K562 (cell line): ENCODE data around the gene TTLL11. TPM values are rescaled to one million over a fixed set of nuclear protein-coding genes. Genes with fewer than 3 reads are reported as not detected.

Source experiments
- ATAC-seq: fragments of 200-7000 bp; cut with Tn5 transposase; 3 replicates; pipeline ENCODE4 v1.9.1; 2020; ENCODE audit warnings: moderate library complexity
- BruUV-seq: library from RNA; stranded (reverse); fragments of 400-500 nt; replicated peaks from 2 replicates; lab custom pipeline; 2021; lab: Mats Ljungman, UMichigan
- CTCF ChIA-PET: fragments of 300-600 bp; formaldehyde crosslinking; extraction: SDS; loops from one replicate; lab custom pipeline; 2021; ENCODE audit warnings: low intra/inter-chr PET ratio; lab: Yijun Ruan, JAX
- POLR2A ChIA-PET: fragments of 300-600, 350-650 bp; sonication (Branson Sonifier 250); formaldehyde crosslinking; extraction: SDS; loops from one replicate; lab custom pipeline; 2021; ENCODE audit warnings: antibody characterized with exemption, inconsistent platforms; lab: Yijun Ruan, JAX
- DNase-seq, 4 experiments: peaks; one replicate each; pipeline versions ENCODE4 v3.0.0 to v3.0.0-alpha.2; 2011 to 2018; ENCODE audit warnings: low spot score in 3 of 4, mixed read lengths in 3 of 4; ENCODE audit errors: extremely low read depth in 1 of 4
- FAIRE-seq: peaks from 2 replicates; lab custom pipeline; 2011; peaks lifted over from hg19 to GRCh38; lab: Jason Lieb, UNC
- H2AFZ ChIP-seq: 2 replicates; pipeline ENCODE4 v1.6.0; 2011; ENCODE audit warnings: low read depth, low read length, control low read depth, inconsistent platforms
- H3K27ac ChIP-seq: fragments of 200-600 bp; 3 replicates; pipeline ENCODE4 v1.8.0; 2011; ENCODE audit warnings: low read depth, mild to moderate bottlenecking, control low read depth, inconsistent platforms, low read length, moderate library complexity, mixed read lengths; ENCODE audit errors: extremely low read depth
- H3K27me3 ChIP-seq, 2 experiments: fragments of 300-600 bp in 1 of 2; 2 replicates in 1 of 2; 3 replicates in 1 of 2; pipeline versions ENCODE4 v1.6.0 to v1.8.0; 2011; ENCODE audit warnings: inconsistent platforms in 2 of 2, low read length in 2 of 2, mild to moderate bottlenecking in 1 of 2, mixed read lengths in 1 of 2, moderate library complexity in 1 of 2; ENCODE audit not compliant: control insufficient read depth in 2 of 2, insufficient read depth in 2 of 2
- H3K36me3 ChIP-seq: fragments of 300-600 bp; 3 replicates; pipeline ENCODE4 v1.8.0; 2011; ENCODE audit warnings: mild to moderate bottlenecking, low read length, inconsistent platforms; ENCODE audit not compliant: control insufficient read depth, insufficient read depth
- H3K4me1 ChIP-seq, 2 experiments: fragments of 200-600 bp in 1 of 2; replicated peaks in 1 of 2; 2 replicates in 1 of 2; 3 replicates in 1 of 2; pipeline versions ENCODE4 v1.5.1 to v1.8.0; 2011; ENCODE audit warnings: inconsistent platforms in 2 of 2, low read length in 2 of 2, mild to moderate bottlenecking in 1 of 2, mixed read lengths in 1 of 2, moderate library complexity in 1 of 2; ENCODE audit not compliant: control insufficient read depth in 2 of 2, insufficient read depth in 2 of 2
- H3K4me2 ChIP-seq: 2 replicates; pipeline ENCODE4 v1.6.1; 2011; ENCODE audit warnings: low read length, control low read depth, inconsistent platforms, mixed read lengths; ENCODE audit not compliant: insufficient read depth
- H3K4me3 ChIP-seq: fragments of 200-600 bp; sonication (generic), shearing (Covaris generic); 2 replicates; pipeline ENCODE4 v1.5.1; 2016; ENCODE audit warnings: control low read depth, inconsistent platforms
- H3K79me2 ChIP-seq: fragments of 200-600 bp; 3 replicates; pipeline ENCODE4 v1.8.0; 2011; ENCODE audit warnings: low read length, inconsistent platforms; ENCODE audit not compliant: control insufficient read depth, insufficient read depth
- H3K9ac ChIP-seq, 2 experiments: 2 replicates each; pipeline versions ENCODE4 v1.6.0 to v1.6.1; 2011; ENCODE audit warnings: low read depth in 2 of 2, low read length in 2 of 2, control low read depth in 1 of 2, inconsistent platforms in 1 of 2, mild to moderate bottlenecking in 1 of 2, mixed read lengths in 1 of 2; ENCODE audit not compliant: insufficient read depth in 1 of 2
- H3K9me1 ChIP-seq: one replicate; pipeline ENCODE4 v1.6.0; 2011; ENCODE audit warnings: inconsistent platforms, mild to moderate bottlenecking, low read length, moderate library complexity; ENCODE audit not compliant: control insufficient read depth, insufficient read depth
- H3K9me3 ChIP-seq: replicated peaks from 2 replicates; pipeline ENCODE4 v1.5.1; 2011; ENCODE audit warnings: low read depth, low read length, inconsistent platforms; ENCODE audit not compliant: control insufficient read depth, insufficient read depth
- H4K20me1 ChIP-seq: replicated peaks from 2 replicates; pipeline ENCODE4 v1.6.1; 2011; ENCODE audit warnings: low read length, inconsistent platforms, mixed read lengths; ENCODE audit not compliant: control insufficient read depth, insufficient read depth
- CEBPB ChIP-seq: fragments of 450-650 bp; IDR thresholded peaks from 2 replicates; pipeline ENCODE4 v1.6.1; 2016; ENCODE audit warnings: missing genetic modification characterization, missing compliant biosample characterization
- CEBPG ChIP-seq, 3 experiments: fragments of 200-800 bp in 1 of 3; sonication (Bioruptor generic) in 1 of 3; sonication (generic) in 1 of 3; formaldehyde crosslinking in 1 of 3; IDR thresholded peaks in 2 of 3; conservative IDR thresholded peaks in 1 of 3; 2 replicates each; pipeline versions ENCODE4 v1.6.1 to v1.8.0; 2016 to 2022; ENCODE audit warnings: missing compliant biosample characterization in 2 of 3, missing genetic modification characterization in 2 of 3, mild to moderate bottlenecking in 1 of 3, missing genetic modification reagents in 1 of 3
- FOXK1 ChIP-seq: sonication (generic); formaldehyde crosslinking; IDR thresholded peaks from 2 replicates; pipeline ENCODE4 v1.8.0; 2022; ENCODE audit warnings: missing genetic modification reagents, mild to moderate bottlenecking, borderline replicate concordance
- HDAC3 ChIP-seq: fragments of 450-650 bp; IDR thresholded peaks from 2 replicates; pipeline ENCODE4 v1.6.1; 2018; ENCODE audit warnings: borderline replicate concordance, mild to moderate bottlenecking, moderate library complexity; ENCODE audit not compliant: partially characterized antibody
- NR3C1 ChIP-seq: sonication (generic); formaldehyde crosslinking; IDR thresholded peaks from 2 replicates; pipeline ENCODE4 v1.8.1; 2022; ENCODE audit warnings: missing genetic modification reagents
- PCBP1 ChIP-seq: fragments of 200-400 bp; formaldehyde crosslinking; IDR thresholded peaks from 2 replicates; pipeline ENCODE4 v1.6.1; 2018; ENCODE audit warnings: mild to moderate bottlenecking, low read depth, low read length; ENCODE audit not compliant: poor library complexity, severe bottlenecking
- RBBP5 ChIP-seq: fragments of 200-600 bp; sonication (generic); IDR thresholded peaks from 2 replicates; pipeline ENCODE4 v1.6.1; 2012; ENCODE audit warnings: borderline replicate concordance, mild to moderate bottlenecking, low read length, control low read depth, inconsistent platforms; ENCODE audit not compliant: insufficient read depth, poor library complexity, severe bottlenecking
- RUNX1 ChIP-seq: sonication (generic); IDR thresholded peaks from 2 replicates; pipeline ENCODE4 v1.6.1; 2016; ENCODE audit warnings: antibody characterized with exemption, low read depth
- SMARCB1 ChIP-seq: IDR thresholded peaks from 2 replicates; pipeline ENCODE4 v1.6.1; 2011; ENCODE audit warnings: improper control_type of control experiment, low read depth; ENCODE audit not compliant: insufficient read length
- USF1 ChIP-seq: sonication (generic); formaldehyde crosslinking; IDR thresholded peaks from 2 replicates; pipeline ENCODE4 v1.9.0; 2022; ENCODE audit warnings: mild to moderate bottlenecking, missing genetic modification reagents
- ZFP1 ChIP-seq: fragments of 450-650 bp; formaldehyde crosslinking; IDR thresholded peaks from 2 replicates; pipeline ENCODE4 v1.4.0; 2020; ENCODE audit warnings: mild to moderate bottlenecking, mixed read lengths
- ZFX ChIP-seq: sonication (generic); formaldehyde crosslinking; IDR thresholded peaks from 2 replicates; pipeline ENCODE4 v1.8.0; 2022; ENCODE audit warnings: mild to moderate bottlenecking, missing genetic modification reagents, moderate library complexity
- ZNF253 ChIP-seq: fragments of 250-450 bp; sonication (Bioruptor Pico); conservative IDR thresholded peaks from 2 replicates; pipeline ENCODE4 v1.6.1; 2021; ENCODE audit warnings: mild to moderate bottlenecking
- WGBS: fragments of 100-300 bp; shearing (Covaris generic); methylation state at CpG from one replicate; pipeline ENCODE4 v1.1.6; 2016; ENCODE audit warnings: low coverage, mixed read lengths; ENCODE audit not compliant: insufficient coverage; ENCODE audit errors: missing lambda C conversion rate; 5-methylcytosine and 5-hydroxymethylcytosine counted together
- in situ Hi-C: fragments of 300-500 bp; cut with MboI; formaldehyde crosslinking; loops from 4 replicates; pipeline ENCODE4 v1.15.0; 2018; ENCODE audit warnings: inconsistent platforms, mixed read lengths
- intact Hi-C: fragments of 100-400 bp; cut with micrococcal nuclease; formaldehyde crosslinking; loops from 2 replicates; pipeline ENCODE4 v1.14.2; 2022
- polyA plus RNA-seq, 8 experiments: library from polyadenylated mRNA; depleted of rRNA in 4 of 8; stranded (reverse) in 5 of 8; unstranded in 3 of 8; fragments of >200 nt; fragmentation: Nextera tagmentation in 2 of 8; fragmentation: Illumina TruSeq in 1 of 8; extraction: Ambion mirVana in 2 of 8; extraction: Trizol in 1 of 8; gene quantifications; 2 replicates each; pipeline versions ENCODE4 v1.2.1 to v1.2.3, GENCODE V29; 2011 to 2014; ENCODE audit warnings: inconsistent platforms in 1 of 8, missing spikeins in 1 of 8
- total RNA-seq, 7 experiments: library from RNA; depleted of rRNA in 6 of 7; stranded (reverse); fragments of >200 nt in 6 of 7; fragmentation: Illumina TruSeq in 2 of 7; extraction: Trizol in 2 of 7; gene quantifications; 2 replicates each; pipeline versions ENCODE4 v1.2.1 to v1.2.3, GENCODE V29; 2011 to 2021; ENCODE audit warnings: low replicate concordance in 1 of 7

The TTLL11 gene
- total and polyA plus RNA-seq, 9 of the 15 experiments (the other 6 are each of a cell fraction or from before 2014, with no cell fraction given), result 0.83 to 4.4 (median 2.7) TPM

GRCh38 chr9:121999556-121999955 is 93.6 kb downstream of the TTLL11 start (continued):
- TF ChIP-seq SMARCB1 (no peak), FOXK1 (no peak), USF1 (CRISPR knock-in tag) (no peak), PCBP1 (no peak), RUNX1 (no peak), ZFX (CRISPR knock-in tag) (no peak), ZFP1 (CRISPR knock-in tag) (no peak), ZNF253 (no peak), NR3C1 (CRISPR knock-in tag) (no peak), HDAC3 (no peak)
- TF ChIP-seq, all 486 proteins: peak for 0

GRCh38 chr9:121998513-121999049 is 94.5 kb downstream of the TTLL11 start:
- H4K20me1 ChIP-seq, result peaks cover 11% of the 10 kb centered on the region; the same call in 1 of the 2 replicates
- no peaks in the 10 kb centered on the region for H3K9me3 ChIP-seq
- ChIA-PET POLR2A (no interaction called here), CTCF (no interaction called here)
- WGBS, result 3% methylated on average over 6 of the region's 7 CpGs
- no peaks in the 10 kb centered on the region for H3K79me2 ChIP-seq
- H3K9me1 ChIP-seq, result no peaks in the 10 kb centered on the region
- H3K4me3 ChIP-seq, result no peak overlapping the region
- FAIRE-seq (no peak), ATAC-seq (no peak), DNase-seq (no peak)
- in situ Hi-C loops, result no loop called here
- no peak overlapping the region for H3K4me2 ChIP-seq
- H3K27ac ChIP-seq, result no peak overlapping the region
- H3K9ac ChIP-seq, result no peak overlapping the region
- intact Hi-C loops, result no loop called here
- BruUV-seq, result no TSS peak
- peaks cover 4 to 30% of the 10 kb centered on the region in 2 experiments; a peak in 4 of 5 replicates for H3K27me3 ChIP-seq
- no peaks in the 10 kb centered on the region for H3K4me1 ChIP-seq
- H2AFZ ChIP-seq, result no peak overlapping the region
- TF ChIP-seq RBBP5 (no peak), CEBPG (CRISPR knock-in tag; IDR thresholded peaks at IDR 0.05) (no peak), CEBPG (tag; conservative IDR thresholded peaks at IDR 0.05 in 1 of 2, IDR thresholded peaks at IDR 0.05 in 1 of 2) (peak; percentile 13 to 18; a peak in 1 of 4 replicates), CEBPB (tag) (peak; percentile 56)
- no peaks in the 10 kb centered on the region for H3K36me3 ChIP-seq
